Stimulated activated CD8-positive, alpha-beta memory T cell treated with anti-CD3 and anti-CD28 coated beads, Interleukin-4, amount 100 ng/mL, for 1 hour (primary cell): Measurements from ENCODE around the gene CGB1.
A peak's percentile ranks its signal among the peaks of the same experiment; 100 is the strongest.
"Not testable (repeated sequence)": the region's sequence is repeated elsewhere in the genome, so short reads cannot be mapped to it uniquely, and the experiment has no call there.

Experiments
- DNase-seq, 2 donors: peaks; one replicate each; pipeline ENCODE4 v3.0.0-alpha.2; 2020; ENCODE audit warnings: low read depth in 2 of 2, low spot score in 1 of 2

Gene CGB1

GRCh38 chr19:49058562-49058961 is 21.9 kb upstream of the CGB1 start:
- no peak for DNase-seq

- DNase-seq: no peak
Measured at GRCh38 chr19:49057636-49058234, 21.0 kb upstream of the CGB1 start, which contains the start of gene CGB7. Gene CGB7, minus strand, starts transcription at chr19:49057749. Its CDS starts 2,374 bp downstream, at chr19:49055375.

GRCh38 chr19:49056902-49057596 is 20.4 kb upstream of the CGB1 start:
- not testable (repeated sequence) for DNase-seq

- DNase-seq: peak in 1 of 2 donors; percentile 17
Measured at GRCh38 chr19:49056101-49056901, 19.6 kb upstream of the CGB1 start.

GRCh38 chr19:49050376-49051033 is 13.8 kb upstream of the CGB1 start:
- DNase-seq: not testable (repeated sequence)

- not testable (repeated sequence) for DNase-seq
Measured at GRCh38 chr19:49049834-49050233, 13.1 kb upstream of the CGB1 start.

GRCh38 chr19:49049011-49049410 is 12.3 kb upstream of the CGB1 start, which contains the start of gene CGB8:
Gene CGB8, minus strand, starts transcription at chr19:49049111. Its CDS starts 372 bp downstream, at chr19:49048739.
- DNase-seq: not testable (repeated sequence)

- DNase-seq: not testable (repeated sequence)
Measured at GRCh38 chr19:49043548-49043947, 6.9 kb upstream of the CGB1 start, which contains the start of gene CGB5. Gene CGB5, plus strand, starts transcription at chr19:49043848. Its CDS starts 362 bp downstream, at chr19:49044210.

GRCh38 chr19:49042666-49043065 is 6.0 kb upstream of the CGB1 start:
- not testable (repeated sequence) for DNase-seq

- DNase-seq: no peak
Measured at GRCh38 chr19:49042177-49042576, 5.5 kb upstream of the CGB1 start.

GRCh38 chr19:49039736-49040135 is 3.0 kb upstream of the CGB1 start:
- DNase-seq: not testable (repeated sequence)

GRCh38 chr19:49038557-49039276 is 2.0 kb upstream of the CGB1 start:
- DNase-seq: not testable (repeated sequence)

GRCh38 chr19:49038111-49038510 is 1.4 kb upstream of the CGB1 start:
- not testable (repeated sequence) for DNase-seq

- DNase-seq: not testable (repeated sequence)
Measured at GRCh38 chr19:49031642-49032301, 4.9 kb downstream of the CGB1 start, which contains the start of gene CGB2. Gene CGB2, plus strand, starts transcription at chr19:49031890. Its CDS starts 206 bp downstream, at chr19:49032096.

GRCh38 chr19:49030323-49030722 is 6.4 kb downstream of the CGB1 start:
- DNase-seq: not testable (repeated sequence)

GRCh38 chr19:49029749-49030148 is 6.9 kb downstream of the CGB1 start:
- not testable (repeated sequence) for DNase-seq

GRCh38 chr19:49028686-49029085 is 8.0 kb downstream of the CGB1 start:
- not testable (repeated sequence) for DNase-seq

- DNase-seq: not testable (repeated sequence)
Measured at GRCh38 chr19:49025599-49025998, 11.1 kb downstream of the CGB1 start.

- DNase-seq: not testable (repeated sequence)
Measured at GRCh38 chr19:49025088-49025487, 11.6 kb downstream of the CGB1 start.

- not testable (repeated sequence) for DNase-seq
Measured at GRCh38 chr19:49024233-49024632, 12.5 kb downstream of the CGB1 start, which contains the start of gene CGB3. Gene CGB3, minus strand, starts transcription at chr19:49024333. Its CDS starts 362 bp downstream, at chr19:49023971.
